NT2/D1 (cell line): ENCODE results near the gene DPM2.
A peak's percentile ranks its signal among the peaks of the same experiment; 100 is the strongest.

Experiments used
- DNase-seq: peaks from one replicate; pipeline ENCODE4 v3.0.0-alpha.2; 2011; ENCODE audit warnings: low read depth, low spot score
- H3K27me3 ChIP-seq: 2 replicates; pipeline ENCODE4 v1.6.0; 2011; ENCODE audit warnings: mild to moderate bottlenecking; ENCODE audit not compliant: insufficient read length, insufficient read depth
- H3K36me3 ChIP-seq: 2 replicates; pipeline ENCODE4 v1.6.1; 2011; ENCODE audit warnings: mild to moderate bottlenecking, low read length, mixed read lengths; ENCODE audit not compliant: insufficient read depth, insufficient read length
- H3K4me1 ChIP-seq: 2 replicates; pipeline ENCODE4 v1.5.1; 2011; ENCODE audit not compliant: insufficient read depth, insufficient read length
- H3K4me3 ChIP-seq: 2 replicates; pipeline ENCODE4 v1.5.1; 2011; ENCODE audit warnings: low read depth; ENCODE audit not compliant: insufficient read length
- H3K9ac ChIP-seq: 2 replicates; pipeline ENCODE4 v1.6.0; 2011; ENCODE audit warnings: low read depth; ENCODE audit not compliant: insufficient read length
- H3K9me3 ChIP-seq: 2 replicates; pipeline ENCODE4 v1.5.1; 2011; ENCODE audit warnings: mild to moderate bottlenecking, low read length; ENCODE audit not compliant: insufficient read depth
- SUZ12 ChIP-seq: IDR thresholded peaks from 2 replicates; pipeline ENCODE4 v1.6.1; 2011; ENCODE audit not compliant: insufficient read length, insufficient read depth; ENCODE audit errors: extremely low read depth
- YY1 ChIP-seq: IDR thresholded peaks from 2 replicates; pipeline ENCODE4 v1.6.1; 2011; ENCODE audit not compliant: insufficient read length, insufficient read depth
- ZNF274 ChIP-seq: IDR thresholded peaks from 2 replicates; pipeline ENCODE4 v1.6.1; 2011; ENCODE audit warnings: mild to moderate bottlenecking, low read depth, low read length

DPM2 gene

DNA sequence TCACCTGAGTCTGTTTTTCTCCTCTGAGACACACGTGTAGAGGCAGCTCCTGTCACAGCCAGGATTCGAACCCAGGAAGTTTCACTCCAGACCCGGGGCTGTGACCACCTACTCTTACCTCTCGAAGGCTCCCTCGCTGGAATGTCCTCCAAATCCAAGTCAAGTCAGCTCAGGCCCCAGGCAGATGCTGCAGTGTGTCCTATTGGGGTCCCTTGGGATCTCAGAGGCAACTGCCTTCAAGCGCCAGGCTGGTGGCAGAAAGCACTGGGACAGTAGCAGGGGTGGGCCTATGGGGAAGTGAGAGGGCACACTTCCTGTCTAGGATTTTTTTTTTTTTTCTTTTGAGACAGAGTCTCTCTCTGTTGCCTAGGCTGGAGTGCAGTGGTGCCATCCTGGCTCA is 20.1 kb downstream of the DPM2 start:
- Histone ChIP-seq H3K9me3 (no peaks in the 10 kb centered on the region), H3K9ac (peak overlapping the region; percentile 44), H3K36me3 (peaks cover 10% of the 10 kb centered on the region), H3K4me3 (no peak overlapping the region), H3K27me3 (peaks cover 33% of the 10 kb centered on the region), H3K4me1 (peaks cover 17% of the 10 kb centered on the region)
- no peak for DNase-seq
- TF ChIP-seq YY1: no peak
- no peak for TF ChIP-seq SUZ12
- TF ChIP-seq ZNF274: no peak

DNA sequence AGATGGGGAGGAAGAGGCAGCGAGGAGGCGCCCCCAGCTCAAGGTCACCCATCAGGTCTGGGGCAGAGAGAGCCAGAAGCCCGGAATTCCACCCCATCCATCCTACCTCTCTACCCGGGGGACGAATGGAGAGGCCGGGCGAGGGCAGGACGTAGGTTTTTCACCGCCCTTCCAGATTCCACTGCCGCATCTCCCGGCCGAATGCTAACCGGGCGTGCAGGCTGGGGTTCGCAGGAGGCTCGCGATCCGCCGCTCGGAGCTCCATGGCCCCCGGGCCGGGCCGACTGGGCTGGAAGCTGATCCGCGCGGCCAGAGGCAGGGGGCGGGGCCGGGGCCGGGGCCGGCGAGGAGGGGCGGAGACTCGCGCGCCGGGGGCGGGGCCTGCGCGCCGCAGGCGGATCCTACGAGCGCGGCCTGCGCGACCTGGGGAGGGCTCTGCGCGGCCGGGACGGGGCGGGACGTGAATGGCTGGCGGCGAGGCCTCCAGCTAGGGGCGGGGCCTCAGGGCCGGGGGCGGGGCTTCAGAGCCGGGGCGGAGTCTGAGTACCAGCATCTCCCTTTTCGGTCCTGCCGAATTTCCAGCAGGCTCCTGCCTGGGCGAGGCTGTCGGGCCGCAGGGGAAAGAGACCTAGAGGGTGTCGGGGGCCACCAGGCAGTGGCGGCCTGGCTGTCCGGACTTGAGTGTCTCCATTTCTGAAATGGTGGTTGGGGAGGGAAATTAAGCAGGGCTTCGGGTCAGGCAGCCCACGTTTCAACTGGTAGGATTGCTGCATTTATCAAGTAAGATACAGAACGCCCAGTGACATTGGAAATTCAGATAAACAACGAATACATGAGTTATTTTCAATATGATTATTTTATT is 20.7 kb downstream of the DPM2 start, which contains the start of gene ST6GALNAC4:
ST6GALNAC4 (minus strand) TSS at position 322 of the 862 bp plus-strand sequence. CDS start 622 bp downstream, outside the sequence.
- no peak for TF ChIP-seq ZNF274
- TF ChIP-seq YY1: no peak
- no peak for TF ChIP-seq SUZ12
- Histone ChIP-seq H3K9ac (peak within 1 kb of the TSS; percentile 82), H3K4me1 (peaks cover 17% of the 10 kb centered on the region), H3K4me3 (peak within 1 kb of the TSS; percentile 58), H3K27me3 (peaks cover 29% of the 10 kb centered on the region), H3K36me3 (peaks cover 16% of the 10 kb centered on the region), H3K9me3 (no peaks in the 10 kb centered on the region)
- peak; percentile 80 for DNase-seq

- peak overlapping the region; percentile 58 for H3K4me3 ChIP-seq
- peak overlapping the region; percentile 82 for H3K9ac ChIP-seq
- DNase-seq: no peak
- peaks cover 20% of the 10 kb centered on the region for H3K27me3 ChIP-seq
- H3K9me3 ChIP-seq: no peaks in the 10 kb centered on the region
- peaks cover 20% of the 10 kb centered on the region for H3K36me3 ChIP-seq
- TF ChIP-seq SUZ12 (no peak), YY1 (no peak), ZNF274 (no peak)
- H3K4me1 ChIP-seq: peaks cover 18% of the 10 kb centered on the region
These were observed 21.6 kb downstream of the DPM2 start for GRCh38 chr9:127915801-127916719.

DNA sequence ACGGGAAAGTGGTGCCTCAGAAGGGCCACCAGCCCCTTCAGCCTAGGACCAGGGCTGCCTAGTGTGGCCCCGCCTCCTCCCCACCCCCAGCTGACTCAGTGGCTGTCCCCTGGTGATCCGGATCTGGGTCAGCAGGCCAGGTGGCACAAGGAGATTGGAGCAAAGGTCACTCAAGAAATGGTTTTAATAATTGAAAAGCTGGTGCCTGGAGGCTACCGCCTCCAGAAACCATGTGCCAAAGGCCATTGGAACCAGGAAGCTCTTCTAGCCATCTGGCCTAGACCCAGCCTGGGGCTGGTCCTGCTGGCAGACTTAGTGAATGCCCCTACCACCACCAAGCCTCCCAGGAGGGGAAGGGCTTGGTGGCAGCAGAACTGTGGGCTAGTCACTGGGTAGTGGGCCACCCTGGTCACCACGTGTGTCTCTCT is 22.3 kb downstream of the DPM2 start:
- no peak for DNase-seq
- Histone ChIP-seq H3K27me3 (peaks cover 17% of the 10 kb centered on the region), H3K4me3 (no peak overlapping the region), H3K36me3 (peaks cover 23% of the 10 kb centered on the region), H3K9me3 (no peaks in the 10 kb centered on the region), H3K4me1 (peaks cover 20% of the 10 kb centered on the region), H3K9ac (no peak overlapping the region)
- TF ChIP-seq SUZ12 (no peak), YY1 (no peak), ZNF274 (no peak)

GRCh38 chr9:127913682-127914081 is 24.0 kb downstream of the DPM2 start:
- peaks cover 15% of the 10 kb centered on the region for H3K4me1 ChIP-seq
- peaks cover 29% of the 10 kb centered on the region for H3K36me3 ChIP-seq
- peaks cover 17% of the 10 kb centered on the region for H3K27me3 ChIP-seq
- no peak for DNase-seq
- no peak overlapping the region for H3K4me3 ChIP-seq
- no peaks in the 10 kb centered on the region for H3K9me3 ChIP-seq
- TF ChIP-seq YY1 (no peak), ZNF274 (no peak), SUZ12 (no peak)
- no peak overlapping the region for H3K9ac ChIP-seq

- no peaks in the 10 kb centered on the region for H3K9me3 ChIP-seq
- H3K9ac ChIP-seq: no peak overlapping the region
- TF ChIP-seq SUZ12: no peak
- H3K27me3 ChIP-seq: peaks cover 17% of the 10 kb centered on the region
- H3K4me3 ChIP-seq: no peak overlapping the region
- peaks cover 11% of the 10 kb centered on the region for H3K4me1 ChIP-seq
- H3K36me3 ChIP-seq: peaks cover 29% of the 10 kb centered on the region
- DNase-seq: no peak
These were observed 24.8 kb downstream of the DPM2 start for GRCh38 chr9:127912882-127913281.

DNA sequence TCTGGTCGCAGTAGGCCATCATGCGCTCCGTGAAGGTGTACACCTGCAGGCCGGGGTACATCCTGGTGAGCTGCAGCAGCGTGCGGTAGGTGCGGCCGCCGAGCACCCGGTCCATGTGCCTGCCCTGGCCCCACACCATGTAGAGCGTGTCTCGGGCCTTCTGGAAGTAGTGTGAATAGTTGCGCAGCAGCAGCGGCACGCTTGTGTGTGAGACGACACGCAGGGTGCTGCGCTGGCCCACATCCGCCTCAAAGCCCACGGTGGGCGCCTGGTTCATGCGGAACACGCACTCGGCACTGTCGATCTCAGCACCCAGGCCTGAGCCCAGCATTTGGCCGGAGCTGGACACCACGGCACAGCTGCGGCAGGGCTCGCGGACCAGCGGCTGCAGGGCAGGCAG is 25.4 kb downstream of the DPM2 start:
- DNase-seq: no peak
- H3K27me3 ChIP-seq: peaks cover 15% of the 10 kb centered on the region
- no peak for TF ChIP-seq YY1
- TF ChIP-seq SUZ12: no peak
- TF ChIP-seq ZNF274: no peak
- peaks cover 29% of the 10 kb centered on the region for H3K36me3 ChIP-seq
- peaks cover 8% of the 10 kb centered on the region for H3K4me1 ChIP-seq
- H3K9me3 ChIP-seq: no peaks in the 10 kb centered on the region
- H3K4me3 ChIP-seq: no peak overlapping the region
- H3K9ac ChIP-seq: no peak overlapping the region
